ENCODE data around the gene MED25. TPM values are rescaled to one million over a fixed set of nuclear protein-coding genes. Genes with fewer than 3 reads are reported as not detected.
A peak's percentile ranks its signal among the peaks of the same experiment; 100 is the strongest.

Gene MED25
- total and polyA plus RNA-seq, 2 experiments from 2014 or later = 45.6 to 58.6 TPM

DNA sequence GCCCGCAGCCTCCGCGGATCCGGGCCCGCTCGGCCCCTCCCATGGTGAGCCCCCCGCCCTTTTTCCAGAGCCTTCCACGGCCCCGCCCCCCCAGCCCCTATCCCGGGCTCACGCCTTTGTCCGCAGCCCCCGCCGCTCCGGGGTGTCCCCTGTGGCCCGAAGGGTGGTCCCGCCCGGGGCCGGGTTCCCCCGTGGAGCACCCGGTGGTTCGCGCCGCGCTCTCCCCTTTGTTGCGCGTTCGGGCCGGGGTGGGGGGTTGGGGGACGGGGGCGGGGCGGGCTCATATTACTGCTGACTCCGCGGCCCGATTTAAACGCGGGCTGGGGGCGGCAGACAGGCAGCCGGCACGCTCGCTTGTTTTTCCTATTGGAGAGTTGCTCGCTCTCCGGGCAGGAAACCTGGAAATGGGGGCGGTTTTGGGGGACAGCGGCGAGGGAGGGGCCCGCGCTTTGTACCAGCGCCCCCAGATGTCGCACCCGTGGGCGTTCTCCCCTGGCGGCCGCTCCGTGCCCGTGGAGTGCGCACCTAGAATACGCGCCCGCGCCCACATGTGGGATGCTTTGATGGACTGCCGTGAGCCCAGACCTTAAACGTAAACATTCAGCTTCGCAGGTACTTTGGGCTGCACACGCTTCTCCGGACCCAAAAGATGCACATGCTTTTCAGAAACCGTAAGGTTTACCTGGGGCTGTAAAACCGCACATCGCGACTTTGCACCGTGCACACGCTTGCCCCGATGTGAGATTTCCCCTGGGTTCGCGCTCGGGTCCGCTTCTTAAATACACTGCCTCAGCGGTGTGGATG, 33.6 kb downstream of the MED25 start (continued):
- TF ChIP-seq, protein P1, sequence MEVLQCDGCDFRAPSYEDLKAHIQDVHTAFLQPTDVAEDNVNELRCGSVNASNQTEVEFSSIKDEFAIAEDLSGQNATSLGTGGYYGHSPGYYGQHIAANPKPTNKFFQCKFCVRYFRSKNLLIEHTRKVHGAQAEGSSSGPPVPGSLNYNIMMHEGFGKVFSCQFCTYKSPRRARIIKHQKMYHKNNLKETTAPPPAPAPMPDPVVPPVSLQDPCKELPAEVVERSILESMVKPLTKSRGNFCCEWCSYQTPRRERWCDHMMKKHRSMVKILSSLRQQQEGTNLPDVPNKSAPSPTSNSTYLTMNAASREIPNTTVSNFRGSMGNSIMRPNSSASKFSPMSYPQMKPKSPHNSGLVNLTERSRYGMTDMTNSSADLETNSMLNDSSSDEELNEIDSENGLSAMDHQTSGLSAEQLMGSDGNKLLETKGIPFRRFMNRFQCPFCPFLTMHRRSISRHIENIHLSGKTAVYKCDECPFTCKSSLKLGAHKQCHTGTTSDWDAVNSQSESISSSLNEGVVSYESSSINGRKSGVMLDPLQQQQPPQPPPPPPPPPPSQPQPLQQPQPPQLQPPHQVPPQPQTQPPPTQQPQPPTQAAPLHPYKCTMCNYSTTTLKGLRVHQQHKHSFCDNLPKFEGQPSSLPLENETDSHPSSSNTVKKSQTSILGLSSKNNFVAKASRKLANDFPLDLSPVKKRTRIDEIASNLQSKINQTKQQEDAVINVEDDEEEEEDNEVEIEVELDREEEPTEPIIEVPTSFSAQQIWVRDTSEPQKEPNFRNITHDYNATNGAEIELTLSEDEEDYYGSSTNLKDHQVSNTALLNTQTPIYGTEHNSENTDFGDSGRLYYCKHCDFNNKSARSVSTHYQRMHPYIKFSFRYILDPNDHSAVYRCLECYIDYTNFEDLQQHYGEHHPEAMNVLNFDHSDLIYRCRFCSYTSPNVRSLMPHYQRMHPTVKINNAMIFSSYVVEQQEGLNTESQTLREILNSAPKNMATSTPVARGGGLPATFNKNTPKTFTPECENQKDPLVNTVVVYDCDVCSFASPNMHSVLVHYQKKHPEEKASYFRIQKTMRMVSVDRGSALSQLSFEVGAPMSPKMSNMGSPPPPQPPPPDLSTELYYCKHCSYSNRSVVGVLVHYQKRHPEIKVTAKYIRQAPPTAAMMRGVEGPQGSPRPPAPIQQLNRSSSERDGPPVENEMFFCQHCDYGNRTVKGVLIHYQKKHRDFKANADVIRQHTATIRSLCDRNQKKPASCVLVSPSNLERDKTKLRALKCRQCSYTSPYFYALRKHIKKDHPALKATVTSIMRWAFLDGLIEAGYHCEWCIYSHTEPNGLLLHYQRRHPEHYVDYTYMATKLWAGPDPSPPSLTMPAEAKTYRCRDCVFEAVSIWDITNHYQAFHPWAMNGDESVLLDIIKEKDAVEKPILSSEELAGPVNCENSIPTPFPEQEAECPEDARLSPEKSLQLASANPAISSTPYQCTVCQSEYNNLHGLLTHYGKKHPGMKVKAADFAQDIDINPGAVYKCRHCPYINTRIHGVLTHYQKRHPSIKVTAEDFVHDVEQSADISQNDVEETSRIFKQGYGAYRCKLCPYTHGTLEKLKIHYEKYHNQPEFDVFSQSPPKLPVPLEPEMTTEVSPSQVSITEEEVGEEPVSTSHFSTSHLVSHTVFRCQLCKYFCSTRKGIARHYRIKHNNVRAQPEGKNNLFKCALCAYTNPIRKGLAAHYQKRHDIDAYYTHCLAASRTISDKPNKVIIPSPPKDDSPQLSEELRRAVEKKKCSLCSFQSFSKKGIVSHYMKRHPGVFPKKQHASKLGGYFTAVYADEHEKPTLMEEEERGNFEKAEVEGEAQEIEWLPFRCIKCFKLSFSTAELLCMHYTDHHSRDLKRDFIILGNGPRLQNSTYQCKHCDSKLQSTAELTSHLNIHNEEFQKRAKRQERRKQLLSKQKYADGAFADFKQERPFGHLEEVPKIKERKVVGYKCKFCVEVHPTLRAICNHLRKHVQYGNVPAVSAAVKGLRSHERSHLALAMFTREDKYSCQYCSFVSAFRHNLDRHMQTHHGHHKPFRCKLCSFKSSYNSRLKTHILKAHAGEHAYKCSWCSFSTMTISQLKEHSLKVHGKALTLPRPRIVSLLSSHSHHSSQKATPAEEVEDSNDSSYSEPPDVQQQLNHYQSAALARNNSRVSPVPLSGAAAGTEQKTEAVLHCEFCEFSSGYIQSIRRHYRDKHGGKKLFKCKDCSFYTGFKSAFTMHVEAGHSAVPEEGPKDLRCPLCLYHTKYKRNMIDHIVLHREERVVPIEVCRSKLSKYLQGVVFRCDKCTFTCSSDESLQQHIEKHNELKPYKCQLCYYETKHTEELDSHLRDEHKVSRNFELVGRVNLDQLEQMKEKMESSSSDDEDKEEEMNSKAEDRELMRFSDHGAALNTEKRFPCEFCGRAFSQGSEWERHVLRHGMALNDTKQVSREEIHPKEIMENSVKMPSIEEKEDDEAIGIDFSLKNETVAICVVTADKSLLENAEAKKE (CRISPR knock-in tag; IDR thresholded peaks at IDR 0.05) = no peak
- TF ChIP-seq ZNF331 (CRISPR knock-in tag; IDR thresholded peaks at IDR 0.05; ENCODE audit: low read depth) (no peak), ZNF114 (CRISPR knock-in tag; IDR thresholded peaks at IDR 0.05) (no peak), POLR2AphosphoS5 (IDR thresholded peaks at IDR 0.05; ENCODE audit: low read depth) (no peak)

DNA sequence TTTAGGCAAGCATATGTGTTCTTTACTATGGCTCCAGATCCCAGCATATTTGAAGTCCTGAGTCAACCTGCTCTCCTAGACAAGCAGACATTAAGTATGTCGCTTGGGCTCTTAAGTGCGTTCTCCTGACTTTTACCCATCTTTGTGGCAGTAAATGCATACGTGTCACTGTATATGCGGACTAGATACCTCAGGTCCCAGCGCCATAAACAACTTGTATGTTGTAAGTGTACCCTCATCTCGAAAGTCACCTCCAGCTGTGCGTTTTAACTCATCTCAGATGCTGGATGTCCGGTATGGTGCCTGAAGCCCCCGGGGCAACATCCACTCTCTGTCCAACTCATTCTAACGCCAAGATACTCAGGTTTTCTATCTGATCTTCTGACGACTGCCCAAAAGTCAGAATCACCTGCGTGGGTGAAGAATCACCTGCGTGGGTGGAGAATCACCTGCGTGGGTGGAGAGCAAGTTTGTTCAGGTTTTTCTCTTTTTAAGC, 34.6 kb downstream of the MED25 start:
- H3K27me3 ChIP-seq (ENCODE audit: insufficient read depth) = no peaks in the 10 kb centered on the region
- ATAC-seq = no peak
- H3K4me1 ChIP-seq (ENCODE audit: insufficient read depth) = peaks cover 21% of the 10 kb centered on the region
- Mint-ChIP-seq H3K36me3 (ENCODE audit: low read depth) (peaks cover 59% of the 10 kb centered on the region), H3K4me3 (peak overlapping the region; percentile 85), H3K9me3 (peaks cover 10% of the 10 kb centered on the region; the same call in 1 of the 3 replicates), H3K4me1 (peaks cover 24% of the 10 kb centered on the region), H3K27ac (0 out of 2 replicates have a peak overlapping the region, but pooled peaks have one; percentile 3), H3K27me3 (ENCODE audit: insufficient read depth, low read depth, poor library complexity) (peaks cover 41% of the 10 kb centered on the region)
- H3K4me3 ChIP-seq = peak overlapping the region; percentile 88
- H4K20me1 ChIP-seq (replicated peaks; ENCODE audit: insufficient read depth) = peaks cover 31% of the 10 kb centered on the region
- H2AFZ ChIP-seq = no peak overlapping the region
- H3K79me2 ChIP-seq (replicated peaks; ENCODE audit: insufficient read depth) = peaks cover 37% of the 10 kb centered on the region
- peak overlapping the region; percentile 95 for H3K4me2 ChIP-seq
- H3K27ac ChIP-seq (ENCODE audit: low read depth) = no peak overlapping the region
- no peaks in the 10 kb centered on the region; the same call in 1 of the 2 replicates for H3K36me3 ChIP-seq (ENCODE audit: insufficient read depth)
- no peak for DNase-seq (ENCODE audit: low spot score)
- H3F3A ChIP-seq (replicated peaks; ENCODE audit: low read depth) = peaks cover 38% of the 10 kb centered on the region
- 0 out of 2 replicates have a peak, but pooled peaks cover 3% of the 10 kb centered on the region for H3K9me2 ChIP-seq (ENCODE audit: insufficient read depth)
- TF ChIP-seq EZH2 (IDR thresholded peaks at IDR 0.05; ENCODE audit: low read depth, unreplicated experiment) (no peak), STAT1 (IDR thresholded peaks at IDR 0.05; ENCODE audit: unreplicated experiment) (no peak), EZH2phosphoT487 (IDR thresholded peaks at IDR 0.05; ENCODE audit: unreplicated experiment) (no peak), ZNF114 (CRISPR knock-in tag; IDR thresholded peaks at IDR 0.05) (no peak)
- TF ChIP-seq, protein P2, sequence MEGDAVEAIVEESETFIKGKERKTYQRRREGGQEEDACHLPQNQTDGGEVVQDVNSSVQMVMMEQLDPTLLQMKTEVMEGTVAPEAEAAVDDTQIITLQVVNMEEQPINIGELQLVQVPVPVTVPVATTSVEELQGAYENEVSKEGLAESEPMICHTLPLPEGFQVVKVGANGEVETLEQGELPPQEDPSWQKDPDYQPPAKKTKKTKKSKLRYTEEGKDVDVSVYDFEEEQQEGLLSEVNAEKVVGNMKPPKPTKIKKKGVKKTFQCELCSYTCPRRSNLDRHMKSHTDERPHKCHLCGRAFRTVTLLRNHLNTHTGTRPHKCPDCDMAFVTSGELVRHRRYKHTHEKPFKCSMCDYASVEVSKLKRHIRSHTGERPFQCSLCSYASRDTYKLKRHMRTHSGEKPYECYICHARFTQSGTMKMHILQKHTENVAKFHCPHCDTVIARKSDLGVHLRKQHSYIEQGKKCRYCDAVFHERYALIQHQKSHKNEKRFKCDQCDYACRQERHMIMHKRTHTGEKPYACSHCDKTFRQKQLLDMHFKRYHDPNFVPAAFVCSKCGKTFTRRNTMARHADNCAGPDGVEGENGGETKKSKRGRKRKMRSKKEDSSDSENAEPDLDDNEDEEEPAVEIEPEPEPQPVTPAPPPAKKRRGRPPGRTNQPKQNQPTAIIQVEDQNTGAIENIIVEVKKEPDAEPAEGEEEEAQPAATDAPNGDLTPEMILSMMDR (conservative IDR thresholded peaks at IDR 0.05; ENCODE audit: low read depth in 2 of 2) = no peak
- TF ChIP-seq, protein P3, sequence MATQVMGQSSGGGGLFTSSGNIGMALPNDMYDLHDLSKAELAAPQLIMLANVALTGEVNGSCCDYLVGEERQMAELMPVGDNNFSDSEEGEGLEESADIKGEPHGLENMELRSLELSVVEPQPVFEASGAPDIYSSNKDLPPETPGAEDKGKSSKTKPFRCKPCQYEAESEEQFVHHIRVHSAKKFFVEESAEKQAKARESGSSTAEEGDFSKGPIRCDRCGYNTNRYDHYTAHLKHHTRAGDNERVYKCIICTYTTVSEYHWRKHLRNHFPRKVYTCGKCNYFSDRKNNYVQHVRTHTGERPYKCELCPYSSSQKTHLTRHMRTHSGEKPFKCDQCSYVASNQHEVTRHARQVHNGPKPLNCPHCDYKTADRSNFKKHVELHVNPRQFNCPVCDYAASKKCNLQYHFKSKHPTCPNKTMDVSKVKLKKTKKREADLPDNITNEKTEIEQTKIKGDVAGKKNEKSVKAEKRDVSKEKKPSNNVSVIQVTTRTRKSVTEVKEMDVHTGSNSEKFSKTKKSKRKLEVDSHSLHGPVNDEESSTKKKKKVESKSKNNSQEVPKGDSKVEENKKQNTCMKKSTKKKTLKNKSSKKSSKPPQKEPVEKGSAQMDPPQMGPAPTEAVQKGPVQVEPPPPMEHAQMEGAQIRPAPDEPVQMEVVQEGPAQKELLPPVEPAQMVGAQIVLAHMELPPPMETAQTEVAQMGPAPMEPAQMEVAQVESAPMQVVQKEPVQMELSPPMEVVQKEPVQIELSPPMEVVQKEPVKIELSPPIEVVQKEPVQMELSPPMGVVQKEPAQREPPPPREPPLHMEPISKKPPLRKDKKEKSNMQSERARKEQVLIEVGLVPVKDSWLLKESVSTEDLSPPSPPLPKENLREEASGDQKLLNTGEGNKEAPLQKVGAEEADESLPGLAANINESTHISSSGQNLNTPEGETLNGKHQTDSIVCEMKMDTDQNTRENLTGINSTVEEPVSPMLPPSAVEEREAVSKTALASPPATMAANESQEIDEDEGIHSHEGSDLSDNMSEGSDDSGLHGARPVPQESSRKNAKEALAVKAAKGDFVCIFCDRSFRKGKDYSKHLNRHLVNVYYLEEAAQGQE (IDR thresholded peaks at IDR 0.05; ENCODE audit: unreplicated experiment) = no peak

Measured in GM23338 (cell line).